Transverse colon (tissue), 4 donors: ENCODE data around the gene CCDC40. TPM values are rescaled to one million over a fixed set of nuclear protein-coding genes. Genes with fewer than 3 reads are reported as not detected.

Experiments
- DNase-seq: peaks from one replicate; pipeline ENCODE4 v3.0.0-alpha.2; 2019
- H3K27ac ChIP-seq, 4 donors: fragments of 200-600 bp; sonication (generic); 2 replicates each; pipeline ENCODE4 v1.5.1; 2016 to 2018; ENCODE audit warnings: inconsistent platforms in 4 of 4
- H3K27me3 ChIP-seq: fragments of 200-600 bp; sonication (generic); 2 replicates; pipeline ENCODE4 v1.5.1; 2017; ENCODE audit warnings: inconsistent platforms
- H3K36me3 ChIP-seq, 4 donors: fragments of 200-600 bp; sonication (generic); 2 replicates each; pipeline ENCODE4 v1.5.1; 2017 to 2019; ENCODE audit warnings: inconsistent platforms in 4 of 4
- H3K4me1 ChIP-seq, 4 donors: fragments of 200-600 bp; sonication (generic); 2 replicates each; pipeline ENCODE4 v1.5.1; 2017 to 2020; ENCODE audit warnings: inconsistent platforms in 4 of 4
- H3K4me3 ChIP-seq, 4 donors: fragments of 200-600 bp; sonication (generic); 1 replicate in 1 of 4; 2 replicates in 3 of 4; pipeline versions ENCODE4 v1.5.1 to v1.6.1; 2017 to 2019; ENCODE audit warnings: inconsistent platforms in 4 of 4
- H3K9me3 ChIP-seq, 2 donors: fragments of 200-600 bp; sonication (generic); 2 replicates each; pipeline ENCODE4 v1.5.1; 2017 to 2019; ENCODE audit warnings: inconsistent platforms in 2 of 2
- EP300 ChIP-seq: sonication (generic); formaldehyde crosslinking; IDR thresholded peaks from one replicate; pipeline ENCODE4 v1.6.1; 2017; ENCODE audit warnings: antibody characterized with exemption, low read depth
- POLR2A ChIP-seq: fragments of 450-650 bp; IDR thresholded peaks from one replicate; pipeline ENCODE4 v1.6.1; 2016; ENCODE audit warnings: antibody characterized with exemption, mild to moderate bottlenecking, moderate library complexity
- POLR2AphosphoS5 ChIP-seq, 3 donors: sonication (generic); formaldehyde crosslinking; IDR thresholded peaks; one replicate each; pipeline ENCODE4 v1.6.1; 2016; ENCODE audit warnings: antibody characterized with exemption in 3 of 3
- WGBS, 2 donors: methylation state at CpG; one replicate each; pipeline ENCODE4 v1.1.5; 2018; ENCODE audit warnings: low coverage in 1 of 2; 5-methylcytosine and 5-hydroxymethylcytosine counted together
- in situ Hi-C, 4 donors: fragments of 200-750 bp; cut with MboI; loops; one replicate each; pipeline versions ENCODE4 v1.15.0 to v1.15.1; 2017; ENCODE audit warnings: low sequenced_read_pairs in 3 of 4, low pct_ligation_motif_present in 1 of 4, low pct_unique_long_range_greater_than_20kb in 1 of 4
- intact Hi-C: fragments of 100-400 bp; cut with DNase I; formaldehyde crosslinking; loops from one replicate; pipeline ENCODE4 v1.15.1; 2023; ENCODE audit warnings: low total_unique reads
- total RNA-seq, 4 donors: library from RNA; depleted of rRNA; stranded (reverse); fragments of >200 nt; gene quantifications; one replicate each; pipeline ENCODE4 v1.1.0, GENCODE V29; 2016
- TF ChIP-seq, protein P1 (sequence below), 5 experiments: fragments of 200-600 bp in 3 of 5; fragments of 450-650 bp in 2 of 5; sonication (generic) in 3 of 5; IDR thresholded peaks; 1 replicate in 2 of 5; 2 replicates in 3 of 5; pipeline ENCODE4 v1.5.1; 2016 to 2017; ENCODE audit warnings: antibody characterized with exemption in 5 of 5, inconsistent platforms in 3 of 5, mild to moderate bottlenecking in 2 of 5, moderate library complexity in 1 of 5

CCDC40 gene
- total RNA-seq, 4 donors from 2014 or later: 0.75 to 2.8 (median 2.0) TPM

DNA sequence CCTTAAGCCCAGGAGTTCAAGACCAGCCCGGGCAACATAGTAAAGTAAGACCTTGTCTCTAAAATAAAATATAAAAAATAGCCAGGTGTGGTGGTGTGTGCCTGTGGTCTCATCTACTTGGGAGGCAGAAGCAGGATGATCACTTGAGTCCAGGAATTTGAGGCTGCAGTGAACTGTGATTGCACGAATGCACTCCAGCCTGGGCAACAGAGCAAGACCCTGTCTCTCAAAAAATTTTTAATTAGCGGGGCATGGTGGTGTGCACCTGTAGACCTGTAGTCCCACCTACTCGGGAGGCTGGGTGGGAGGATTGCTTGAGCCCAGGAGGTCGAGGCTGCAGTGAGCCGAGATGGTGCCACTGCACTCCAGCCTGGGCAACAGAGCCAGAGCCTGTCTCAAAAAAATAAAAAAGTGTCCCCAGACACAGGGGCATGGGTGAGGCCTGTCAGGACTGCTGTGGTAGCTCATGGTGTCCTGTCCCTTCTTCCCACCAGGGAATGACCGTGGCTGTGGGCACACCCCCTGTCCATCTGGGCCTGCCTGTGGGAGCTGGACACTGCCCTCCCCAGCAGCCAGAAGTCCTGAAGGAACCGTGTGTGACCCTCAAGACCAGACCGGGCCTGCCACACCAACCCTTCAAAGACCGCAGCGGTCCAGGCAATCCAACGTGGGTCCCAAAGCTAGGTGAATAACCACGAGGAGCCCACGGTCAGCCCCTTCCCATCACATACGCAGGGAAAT is 34.1 kb downstream of the CCDC40 start:
- Histone ChIP-seq H3K27me3 (no peaks in the 10 kb centered on the region), H3K4me1 (peaks cover 0 to 18% (median 14%) of the 10 kb centered on the region in 4 donors), H3K36me3 (no peaks in the 10 kb centered on the region), H3K4me3 (peak overlapping the region in 3 of 4 donors; percentile 6 to 29 (median 22)), H3K9me3 (no peaks in the 10 kb centered on the region), H3K27ac (peak overlapping the region; percentile 67 to 80 (median 78))
- TF ChIP-seq, protein P1, sequence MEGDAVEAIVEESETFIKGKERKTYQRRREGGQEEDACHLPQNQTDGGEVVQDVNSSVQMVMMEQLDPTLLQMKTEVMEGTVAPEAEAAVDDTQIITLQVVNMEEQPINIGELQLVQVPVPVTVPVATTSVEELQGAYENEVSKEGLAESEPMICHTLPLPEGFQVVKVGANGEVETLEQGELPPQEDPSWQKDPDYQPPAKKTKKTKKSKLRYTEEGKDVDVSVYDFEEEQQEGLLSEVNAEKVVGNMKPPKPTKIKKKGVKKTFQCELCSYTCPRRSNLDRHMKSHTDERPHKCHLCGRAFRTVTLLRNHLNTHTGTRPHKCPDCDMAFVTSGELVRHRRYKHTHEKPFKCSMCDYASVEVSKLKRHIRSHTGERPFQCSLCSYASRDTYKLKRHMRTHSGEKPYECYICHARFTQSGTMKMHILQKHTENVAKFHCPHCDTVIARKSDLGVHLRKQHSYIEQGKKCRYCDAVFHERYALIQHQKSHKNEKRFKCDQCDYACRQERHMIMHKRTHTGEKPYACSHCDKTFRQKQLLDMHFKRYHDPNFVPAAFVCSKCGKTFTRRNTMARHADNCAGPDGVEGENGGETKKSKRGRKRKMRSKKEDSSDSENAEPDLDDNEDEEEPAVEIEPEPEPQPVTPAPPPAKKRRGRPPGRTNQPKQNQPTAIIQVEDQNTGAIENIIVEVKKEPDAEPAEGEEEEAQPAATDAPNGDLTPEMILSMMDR (IDR thresholded peaks at IDR 0.05): no peak
- no peak for TF ChIP-seq POLR2A
- TF ChIP-seq POLR2AphosphoS5 (IDR thresholded peaks at IDR 0.05): no peak
- TF ChIP-seq EP300: no peak
- intact Hi-C loops: no loop called here
- no peak for DNase-seq
- 66 to 100% methylated on average over 1 to 15 of the region's 15 CpGs for WGBS, 2 donors
- in situ Hi-C loops: no loop called here

DNA sequence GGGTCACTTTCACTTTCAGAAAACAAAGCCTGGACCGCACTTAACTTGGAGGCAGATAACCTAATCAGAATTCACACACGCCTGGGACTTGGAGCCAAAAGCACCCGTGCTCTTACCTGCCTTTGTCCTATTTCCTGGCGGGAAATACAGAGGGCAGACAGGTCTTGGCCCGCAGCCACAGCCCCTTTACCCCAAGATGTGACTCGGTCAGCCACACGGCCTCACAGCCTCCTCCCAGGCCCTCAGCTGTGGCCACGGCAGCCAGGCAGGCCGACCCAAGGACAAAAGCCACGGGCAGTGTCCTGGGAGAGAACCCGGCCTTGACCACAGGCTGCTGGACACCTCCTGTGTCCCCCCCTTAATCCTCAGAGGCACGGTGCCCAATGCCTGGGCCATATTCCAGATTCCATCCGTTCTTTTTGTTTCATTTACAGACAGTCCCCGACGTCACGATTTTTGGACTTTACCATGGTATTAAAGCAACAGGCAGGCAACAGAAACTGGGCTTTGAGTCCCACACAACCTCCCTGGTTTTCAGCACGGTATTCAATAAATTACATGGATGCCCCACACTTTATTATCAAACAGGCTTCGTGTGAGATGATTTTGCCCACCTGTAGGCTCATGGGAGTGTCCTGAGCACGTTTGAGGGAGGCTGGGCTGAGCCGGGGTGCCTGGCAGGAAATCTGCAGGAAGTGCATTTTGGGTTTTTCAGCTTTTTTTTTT is 34.8 kb downstream of the CCDC40 start:
- Histone ChIP-seq H3K27ac (peak overlapping the region; percentile 67 to 80 (median 78)), H3K4me1 (peaks cover 0 to 18% (median 14%) of the 10 kb centered on the region in 4 donors), H3K36me3 (no peaks in the 10 kb centered on the region), H3K9me3 (no peaks in the 10 kb centered on the region), H3K27me3 (no peaks in the 10 kb centered on the region), H3K4me3 (peak overlapping the region in 3 of 4 donors; percentile 6 to 29 (median 22))
- peak; percentile 35 for DNase-seq
- intact Hi-C loops (no loop called here), in situ Hi-C loops (no loop called here)
- TF ChIP-seq, protein P1 (IDR thresholded peaks at IDR 0.05): no peak
- TF ChIP-seq EP300 (no peak), POLR2AphosphoS5 (IDR thresholded peaks at IDR 0.05) (peak in 1 of 3 donors; percentile 9), POLR2A (no peak)
- WGBS, 2 donors: 21 to 52% methylated on average over 3 to 20 of the region's 20 CpGs

DNA sequence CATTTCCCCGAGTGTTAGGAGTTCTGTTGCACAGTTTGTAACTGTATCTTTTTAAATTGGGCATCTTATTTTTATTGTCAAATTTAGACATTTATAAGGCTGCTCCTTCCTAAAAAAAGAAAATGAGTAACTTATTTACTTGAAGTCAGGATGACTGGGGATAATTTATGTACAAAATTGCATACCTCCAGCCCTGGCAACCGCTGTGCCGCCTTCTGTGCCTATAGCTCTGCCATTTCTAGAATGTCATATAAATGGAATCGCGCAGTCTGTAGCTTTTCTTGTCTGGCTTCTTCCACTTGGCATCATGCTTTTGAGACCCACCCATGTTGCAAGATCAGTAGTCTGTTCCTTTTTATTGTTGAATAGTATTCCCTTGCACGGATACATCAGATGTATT is 36.0 kb downstream of the CCDC40 start:
- Histone ChIP-seq H3K9me3 (no peaks in the 10 kb centered on the region), H3K4me1 (peaks cover 0 to 18% (median 14%) of the 10 kb centered on the region in 4 donors), H3K27ac (no peak overlapping the region), H3K27me3 (no peaks in the 10 kb centered on the region), H3K4me3 (no peak overlapping the region), H3K36me3 (no peaks in the 10 kb centered on the region)
- 93 to 96% methylated on average over 6 of the region's 6 CpGs for WGBS, 2 donors
- TF ChIP-seq POLR2AphosphoS5 (IDR thresholded peaks at IDR 0.05) (no peak), POLR2A (no peak), EP300 (no peak)
- TF ChIP-seq, protein P1 (IDR thresholded peaks at IDR 0.05): no peak
- in situ Hi-C loops: no loop called here
- DNase-seq: no peak
- intact Hi-C loops: no loop called here

DNA sequence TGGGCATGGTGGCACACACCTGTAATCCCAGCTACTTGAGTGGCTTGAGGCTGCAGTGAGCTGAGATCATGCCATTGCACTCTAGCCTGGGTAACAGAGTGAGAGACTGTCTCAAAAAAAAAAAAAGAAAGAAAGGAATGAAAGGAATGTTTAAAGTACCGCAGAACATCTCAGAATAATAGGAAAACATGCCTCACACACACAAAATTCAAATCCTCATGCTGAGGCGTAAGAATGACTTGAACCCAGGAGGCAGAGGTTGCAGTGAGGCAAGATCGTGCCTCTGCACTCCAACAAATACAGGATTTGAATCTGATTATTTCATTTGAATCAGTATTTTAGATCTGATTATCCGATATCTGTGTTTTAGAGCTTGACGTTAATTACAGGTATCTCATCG is 43.6 kb downstream of the CCDC40 start:
- DNase-seq: no peak
- Histone ChIP-seq H3K36me3 (no peaks in the 10 kb centered on the region), H3K9me3 (no peaks in the 10 kb centered on the region), H3K27ac (no peak overlapping the region), H3K4me3 (no peak overlapping the region), H3K4me1 (peaks cover 4 to 7% (median 6%) of the 10 kb centered on the region in 4 donors), H3K27me3 (no peaks in the 10 kb centered on the region)
- in situ Hi-C loops (loop anchor here in 1 of 4 donors (25.0 kb wide), 1 partner anchor 157 kb away; no protein-coding TSS in a partner anchor), intact Hi-C loops (loop anchor here (10.0 kb wide), 1 partner anchor 75 kb away; no protein-coding TSS in a partner anchor)
- 82 to 85% methylated on average over 6 of the region's 6 CpGs for WGBS, 2 donors
- TF ChIP-seq POLR2AphosphoS5 (IDR thresholded peaks at IDR 0.05) (no peak), EP300 (no peak), POLR2A (no peak)
- TF ChIP-seq, protein P1 (IDR thresholded peaks at IDR 0.05): no peak
